A673 (cell line): ENCODE data around the gene KLHDC1. TPM values are rescaled to one million over a fixed set of nuclear protein-coding genes. Genes with fewer than 3 reads are reported as not detected.
"Not testable (repeated sequence)": the region's sequence is repeated elsewhere in the genome, so short reads cannot be mapped to it uniquely, and the experiment has no call there.

Experiments
- BruUV-seq: library from RNA; stranded (reverse); fragments of 400-500 nt; replicated peaks from 2 replicates; lab custom pipeline; 2021; lab: Mats Ljungman, UMichigan
- CTCF ChIA-PET: fragments of 300-600 bp; sonication (Branson Sonifier 250); formaldehyde crosslinking; loops from one replicate; lab custom pipeline; 2022; ENCODE audit warnings: antibody characterized with exemption; lab: Charles Lee
- POLR2A ChIA-PET: fragments of 300-600 bp; sonication (Branson Sonifier 250); formaldehyde crosslinking; loops from one replicate; lab custom pipeline; 2022; ENCODE audit warnings: antibody characterized with exemption; ENCODE audit not compliant: low non-redundant PET; lab: Charles Lee
- DNase-seq: peaks from one replicate; pipeline ENCODE4 v3.0.0-alpha.2; 2015; ENCODE audit warnings: low spot score
- H3K27ac ChIP-seq: fragments of 200-600 bp; sonication (generic); 2 replicates; pipeline ENCODE4 v1.5.1; 2016; ENCODE audit warnings: mixed run types, low read depth, mild to moderate bottlenecking, mixed read lengths, antibody characterized with exemption, low read length; ENCODE audit not compliant: poor library complexity, severe bottlenecking
- H3K27me3 ChIP-seq: fragments of 200-600 bp; sonication (generic); replicated peaks from 2 replicates; pipeline ENCODE4 v1.6.1; 2017; ENCODE audit warnings: mixed run types, low read depth, mild to moderate bottlenecking, mixed read lengths, antibody characterized with exemption, low read length; ENCODE audit not compliant: insufficient read depth, poor library complexity
- H3K36me3 ChIP-seq: fragments of 200-600 bp; sonication (generic); 2 replicates; pipeline ENCODE4 v1.6.1; 2016; ENCODE audit warnings: mixed run types, mild to moderate bottlenecking, mixed read lengths, antibody characterized with exemption, low read length; ENCODE audit not compliant: insufficient read depth, poor library complexity, severe bottlenecking
- H3K4me1 ChIP-seq: fragments of 200-600 bp; sonication (generic); 2 replicates; pipeline ENCODE4 v1.6.1; 2017; ENCODE audit warnings: mixed run types, mild to moderate bottlenecking, mixed read lengths, antibody characterized with exemption, low read length; ENCODE audit not compliant: insufficient read depth, poor library complexity, severe bottlenecking
- H3K4me3 ChIP-seq: fragments of 200-600 bp; sonication (generic); 2 replicates; pipeline ENCODE4 v1.5.1; 2016; ENCODE audit warnings: low read depth, mixed run types, mild to moderate bottlenecking, mixed read lengths, low read length; ENCODE audit not compliant: poor library complexity, severe bottlenecking
- H3K9me3 ChIP-seq: fragments of 200-600 bp; sonication (generic); 2 replicates; pipeline ENCODE4 v1.6.1; 2016; ENCODE audit warnings: mixed run types, low read depth, mild to moderate bottlenecking, mixed read lengths, antibody characterized with exemption, low read length; ENCODE audit not compliant: poor library complexity, severe bottlenecking
- CTCF ChIP-seq: fragments of 300-800, 200-600 bp; sonication (generic); conservative IDR thresholded peaks from 2 replicates; pipeline ENCODE4 v1.5.1; 2017; ENCODE audit warnings: low read depth, mild to moderate bottlenecking, antibody characterized with exemption, low read length, moderate library complexity, mixed read lengths
- EZH2 ChIP-seq: fragments of 200-600 bp; sonication (generic); IDR thresholded peaks from 2 replicates; pipeline ENCODE4 v1.6.1; 2017; ENCODE audit warnings: borderline replicate concordance, low read depth, mild to moderate bottlenecking, mixed read lengths, antibody characterized with exemption, low read length; ENCODE audit not compliant: poor library complexity, severe bottlenecking
- intact Hi-C: fragments of 100-400 bp; cut with micrococcal nuclease; formaldehyde crosslinking; loops from one replicate; pipeline ENCODE4 v1.10.0; 2022; ENCODE audit not compliant: unreplicated experiment
- total RNA-seq: library from RNA; stranded (reverse); gene quantifications from 2 replicates; pipeline ENCODE4 v1.2.3, GENCODE V29; 2021

The KLHDC1 gene
- total RNA-seq, 1 experiment from 2014 or later, result 1.3 TPM

GRCh38 chr14:49727171-49727570, 34.3 kb downstream of the KLHDC1 start:
- H3K9me3 ChIP-seq, result no peaks in the 10 kb centered on the region
- no peaks in the 10 kb centered on the region for H3K36me3 ChIP-seq
- no peaks in the 10 kb centered on the region for H3K4me1 ChIP-seq
- BruUV-seq, result no TSS peak
- H3K27ac ChIP-seq, result no peak overlapping the region
- ChIA-PET CTCF (no interaction called here), POLR2A (no interaction called here)
- intact Hi-C loops, result no loop called here
- no peak overlapping the region for H3K4me3 ChIP-seq
- DNase-seq, result no peak
- no peaks in the 10 kb centered on the region for H3K27me3 ChIP-seq
- TF ChIP-seq CTCF, result no peak

- BruUV-seq, result no TSS peak
- H3K9me3 ChIP-seq, result no peaks in the 10 kb centered on the region
- no peaks in the 10 kb centered on the region for H3K27me3 ChIP-seq
- H3K27ac ChIP-seq, result no peak overlapping the region
- H3K4me3 ChIP-seq, result no peak overlapping the region
- TF ChIP-seq EZH2 (no peak), CTCF (no peak)
- ChIA-PET CTCF (no interaction called here), POLR2A (no interaction called here)
- H3K4me1 ChIP-seq, result no peaks in the 10 kb centered on the region
- no peaks in the 10 kb centered on the region for H3K36me3 ChIP-seq
- intact Hi-C loops, result no loop called here
- no peak for DNase-seq
Observed at GRCh38 chr14:49732896-49733295, 40.0 kb downstream of the KLHDC1 start.

GRCh38 chr14:49733836-49734235, 40.9 kb downstream of the KLHDC1 start:
- BruUV-seq, result no TSS peak
- Histone ChIP-seq H3K27me3 (no peaks in the 10 kb centered on the region), H3K4me1 (no peaks in the 10 kb centered on the region), H3K27ac (no peak overlapping the region), H3K36me3 (no peaks in the 10 kb centered on the region), H3K9me3 (no peaks in the 10 kb centered on the region), H3K4me3 (no peak overlapping the region)
- ChIA-PET CTCF (no interaction called here), POLR2A (no interaction called here)
- TF ChIP-seq EZH2, result no peak
- no peak for TF ChIP-seq CTCF
- intact Hi-C loops, result no loop called here
- no peak for DNase-seq

- H3K27me3 ChIP-seq, BruUV-seq, H3K4me1 ChIP-seq, POLR2A ChIA-PET, H3K36me3 ChIP-seq, H3K9me3 ChIP-seq, H3K4me3 ChIP-seq, DNase-seq, intact Hi-C loops, H3K27ac ChIP-seq, CTCF ChIA-PET: not testable (repeated sequence)
Observed at GRCh38 chr14:49735669-49736068, 42.7 kb downstream of the KLHDC1 start.
